ENCODE results near the gene NEK11.

The NEK11 gene

GRCh38 chr3:130991126-130991525 is 35.6 kb upstream of the NEK11 start:
- Histone ChIP-seq H3K9me3 (ENCODE audit: control insufficient read depth, low read length) (no peaks in the 10 kb centered on the region), H3K4me3 (ENCODE audit: low read depth, low read length) (no peak overlapping the region), H3K27me3 (ENCODE audit: control insufficient read depth, insufficient read depth, low read length) (no peaks in the 10 kb centered on the region), H2AFZ (no peak overlapping the region), H3K4me1 (peaks cover 9% of the 10 kb centered on the region), H3K36me3 (ENCODE audit: control insufficient read depth, insufficient read depth, low read length) (no peaks in the 10 kb centered on the region), H3K9ac (no peak overlapping the region), H3K27ac (no peak overlapping the region), H3K4me2 (ENCODE audit: low read length) (no peak overlapping the region), H3K79me2 (no peaks in the 10 kb centered on the region)
- no peak for TF ChIP-seq CTCF (IDR thresholded peaks at IDR 0.05)

- no peak overlapping the region for H3K9ac ChIP-seq
- H3K4me3 ChIP-seq (ENCODE audit: low read depth, low read length): no peak overlapping the region
- TF ChIP-seq CTCF (IDR thresholded peaks at IDR 0.05): no peak
- no peak overlapping the region for H3K4me2 ChIP-seq (ENCODE audit: low read length)
- no peaks in the 10 kb centered on the region for H3K36me3 ChIP-seq (ENCODE audit: control insufficient read depth, insufficient read depth, low read length)
- H3K9me3 ChIP-seq (ENCODE audit: control insufficient read depth, low read length): no peaks in the 10 kb centered on the region
- H3K27ac ChIP-seq: no peak overlapping the region
- no peaks in the 10 kb centered on the region for H3K27me3 ChIP-seq (ENCODE audit: control insufficient read depth, insufficient read depth, low read length)
- H2AFZ ChIP-seq: no peak overlapping the region
- peaks cover 9% of the 10 kb centered on the region for H3K4me1 ChIP-seq
- H3K79me2 ChIP-seq: no peaks in the 10 kb centered on the region
Measured at GRCh38 chr3:130992344-130992743, 34.3 kb upstream of the NEK11 start.

- Histone ChIP-seq H3K9ac (no peak overlapping the region), H3K27ac (no peak overlapping the region), H3K27me3 (ENCODE audit: control insufficient read depth, insufficient read depth, low read length) (no peaks in the 10 kb centered on the region), H3K36me3 (ENCODE audit: control insufficient read depth, insufficient read depth, low read length) (no peaks in the 10 kb centered on the region), H3K4me2 (ENCODE audit: low read length) (no peak overlapping the region), H3K79me2 (no peaks in the 10 kb centered on the region), H3K4me1 (no peaks in the 10 kb centered on the region), H2AFZ (no peak overlapping the region), H3K4me3 (ENCODE audit: low read depth, low read length) (no peak overlapping the region), H3K9me3 (ENCODE audit: control insufficient read depth, low read length) (no peaks in the 10 kb centered on the region)
- TF ChIP-seq CTCF (IDR thresholded peaks at IDR 0.05): no peak
Measured at GRCh38 chr3:130997289-130997688, 29.4 kb upstream of the NEK11 start.

GRCh38 chr3:131001071-131001470 is 25.6 kb upstream of the NEK11 start:
- no peak overlapping the region for H3K4me2 ChIP-seq (ENCODE audit: low read length)
- no peak for TF ChIP-seq CTCF (IDR thresholded peaks at IDR 0.05)
- H3K27me3 ChIP-seq (ENCODE audit: control insufficient read depth, insufficient read depth, low read length): no peaks in the 10 kb centered on the region
- no peaks in the 10 kb centered on the region for H3K79me2 ChIP-seq
- H2AFZ ChIP-seq: no peak overlapping the region
- H3K4me1 ChIP-seq: no peaks in the 10 kb centered on the region
- H3K9ac ChIP-seq: no peak overlapping the region
- H3K36me3 ChIP-seq (ENCODE audit: control insufficient read depth, insufficient read depth, low read length): no peaks in the 10 kb centered on the region
- no peak overlapping the region for H3K27ac ChIP-seq
- H3K9me3 ChIP-seq (ENCODE audit: control insufficient read depth, low read length): no peaks in the 10 kb centered on the region
- H3K4me3 ChIP-seq (ENCODE audit: low read depth, low read length): no peak overlapping the region

- H3K27ac ChIP-seq: no peak overlapping the region
- H3K4me2 ChIP-seq (ENCODE audit: low read length): no peak overlapping the region
- H3K4me1 ChIP-seq: no peaks in the 10 kb centered on the region
- TF ChIP-seq CTCF (IDR thresholded peaks at IDR 0.05): no peak
- no peak overlapping the region for H2AFZ ChIP-seq
- no peak overlapping the region for H3K4me3 ChIP-seq (ENCODE audit: low read depth, low read length)
- H3K36me3 ChIP-seq (ENCODE audit: control insufficient read depth, insufficient read depth, low read length): no peaks in the 10 kb centered on the region
- no peaks in the 10 kb centered on the region for H3K9me3 ChIP-seq (ENCODE audit: control insufficient read depth, low read length)
- no peaks in the 10 kb centered on the region for H3K79me2 ChIP-seq
- H3K27me3 ChIP-seq (ENCODE audit: control insufficient read depth, insufficient read depth, low read length): no peaks in the 10 kb centered on the region
- H3K9ac ChIP-seq: no peak overlapping the region
Measured at GRCh38 chr3:131004603-131005002, 22.1 kb upstream of the NEK11 start.
